GM19023 (cell line): ENCODE data around the gene ZNF608.

Experiments
- ATAC-seq: cut with Tn5 transposase; IDR thresholded peaks from one replicate; pipeline ENCODE4 v1.9.1; 2021; ENCODE audit warnings: mild to moderate bottlenecking, moderate library complexity; ENCODE audit not compliant: unreplicated experiment

ZNF608 gene, protein sequence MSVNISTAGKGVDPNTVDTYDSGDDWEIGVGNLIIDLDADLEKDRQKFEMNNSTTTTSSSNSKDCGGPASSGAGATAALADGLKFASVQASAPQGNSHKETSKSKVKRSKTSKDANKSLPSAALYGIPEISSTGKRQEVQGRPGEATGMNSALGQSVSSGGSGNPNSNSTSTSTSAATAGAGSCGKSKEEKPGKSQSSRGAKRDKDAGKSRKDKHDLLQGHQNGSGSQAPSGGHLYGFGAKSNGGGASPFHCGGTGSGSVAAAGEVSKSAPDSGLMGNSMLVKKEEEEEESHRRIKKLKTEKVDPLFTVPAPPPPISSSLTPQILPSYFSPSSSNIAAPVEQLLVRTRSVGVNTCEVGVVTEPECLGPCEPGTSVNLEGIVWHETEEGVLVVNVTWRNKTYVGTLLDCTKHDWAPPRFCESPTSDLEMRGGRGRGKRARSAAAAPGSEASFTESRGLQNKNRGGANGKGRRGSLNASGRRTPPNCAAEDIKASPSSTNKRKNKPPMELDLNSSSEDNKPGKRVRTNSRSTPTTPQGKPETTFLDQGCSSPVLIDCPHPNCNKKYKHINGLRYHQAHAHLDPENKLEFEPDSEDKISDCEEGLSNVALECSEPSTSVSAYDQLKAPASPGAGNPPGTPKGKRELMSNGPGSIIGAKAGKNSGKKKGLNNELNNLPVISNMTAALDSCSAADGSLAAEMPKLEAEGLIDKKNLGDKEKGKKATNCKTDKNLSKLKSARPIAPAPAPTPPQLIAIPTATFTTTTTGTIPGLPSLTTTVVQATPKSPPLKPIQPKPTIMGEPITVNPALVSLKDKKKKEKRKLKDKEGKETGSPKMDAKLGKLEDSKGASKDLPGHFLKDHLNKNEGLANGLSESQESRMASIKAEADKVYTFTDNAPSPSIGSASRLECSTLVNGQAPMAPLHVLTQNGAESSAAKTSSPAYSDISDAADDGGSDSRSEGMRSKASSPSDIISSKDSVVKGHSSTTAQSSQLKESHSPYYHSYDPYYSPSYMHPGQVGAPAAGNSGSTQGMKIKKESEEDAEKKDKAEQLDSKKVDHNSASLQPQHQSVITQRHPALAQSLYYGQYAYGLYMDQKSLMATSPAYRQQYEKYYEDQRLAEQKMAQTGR (N-terminal part only)

DNA sequence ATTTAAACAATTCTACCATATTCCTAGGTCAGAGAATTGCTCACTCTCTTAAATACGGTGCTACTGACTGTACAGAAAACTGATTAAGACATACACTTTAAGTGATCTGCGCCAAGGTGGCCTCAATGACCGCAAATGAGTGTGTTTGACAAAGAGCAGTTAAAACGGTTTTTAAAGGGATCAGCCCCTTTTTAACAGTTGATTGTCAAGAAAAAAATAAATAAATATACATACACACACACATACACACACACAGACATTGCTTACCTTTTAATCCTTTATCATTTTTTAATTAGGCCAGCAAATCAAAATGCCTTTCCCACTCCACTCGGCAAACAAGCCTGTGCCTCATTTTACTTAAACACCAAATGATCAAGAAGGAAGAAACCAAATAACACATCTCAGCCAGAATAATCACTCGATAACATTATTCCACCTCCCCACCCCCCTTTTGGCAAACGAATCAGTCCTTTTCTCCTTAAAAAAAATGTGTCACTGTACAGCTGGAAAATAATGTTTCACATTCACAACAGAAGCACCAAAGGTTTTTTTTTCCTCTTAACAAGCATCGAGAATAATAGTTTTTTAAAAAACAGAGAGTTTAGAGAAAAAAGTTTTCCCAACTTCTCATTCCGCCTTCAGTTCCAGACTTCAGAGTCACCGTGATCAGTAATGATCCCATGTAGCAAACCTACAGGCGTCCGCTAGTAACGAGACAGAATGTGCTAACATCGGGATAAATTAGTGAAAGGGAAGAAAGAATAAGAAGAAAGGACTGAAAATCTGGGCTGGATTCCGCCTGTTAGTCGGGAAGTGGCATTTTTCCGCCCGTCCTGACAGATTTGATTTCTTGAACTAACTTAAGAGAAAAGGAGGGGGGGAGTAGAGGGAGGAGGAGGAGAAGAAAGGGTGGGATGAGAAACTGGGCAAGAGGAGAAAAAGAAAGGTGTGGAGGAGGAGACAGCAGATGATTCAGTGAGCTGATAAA is at the start of gene ZNF608:
Gene ZNF608 (minus strand): TSS at position 712 of the 988 bp plus-strand sequence. CDS start 1,650 bp downstream, outside the sequence.
- ATAC-seq = no peak

DNA sequence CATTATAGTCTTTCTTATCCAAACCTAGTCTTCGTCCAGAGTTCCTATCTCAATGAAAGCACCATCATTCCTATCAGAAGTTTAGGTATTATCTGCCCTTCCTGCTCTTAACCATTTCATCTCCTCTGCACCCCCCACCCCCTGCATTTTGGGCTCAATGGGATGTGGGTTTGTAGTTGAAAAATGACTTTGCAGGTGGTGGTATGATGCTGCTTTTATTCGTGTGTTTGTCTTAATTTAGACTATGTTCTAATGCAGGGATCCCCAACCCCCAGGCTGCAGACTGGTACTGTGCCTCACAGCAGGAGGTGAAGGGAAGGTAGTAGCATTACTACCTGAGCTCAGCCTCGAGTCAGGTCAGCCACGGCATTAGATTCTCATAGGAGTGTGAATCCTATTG is 49.4 kb upstream of the ZNF608 start:
- ATAC-seq = no peak

DNA sequence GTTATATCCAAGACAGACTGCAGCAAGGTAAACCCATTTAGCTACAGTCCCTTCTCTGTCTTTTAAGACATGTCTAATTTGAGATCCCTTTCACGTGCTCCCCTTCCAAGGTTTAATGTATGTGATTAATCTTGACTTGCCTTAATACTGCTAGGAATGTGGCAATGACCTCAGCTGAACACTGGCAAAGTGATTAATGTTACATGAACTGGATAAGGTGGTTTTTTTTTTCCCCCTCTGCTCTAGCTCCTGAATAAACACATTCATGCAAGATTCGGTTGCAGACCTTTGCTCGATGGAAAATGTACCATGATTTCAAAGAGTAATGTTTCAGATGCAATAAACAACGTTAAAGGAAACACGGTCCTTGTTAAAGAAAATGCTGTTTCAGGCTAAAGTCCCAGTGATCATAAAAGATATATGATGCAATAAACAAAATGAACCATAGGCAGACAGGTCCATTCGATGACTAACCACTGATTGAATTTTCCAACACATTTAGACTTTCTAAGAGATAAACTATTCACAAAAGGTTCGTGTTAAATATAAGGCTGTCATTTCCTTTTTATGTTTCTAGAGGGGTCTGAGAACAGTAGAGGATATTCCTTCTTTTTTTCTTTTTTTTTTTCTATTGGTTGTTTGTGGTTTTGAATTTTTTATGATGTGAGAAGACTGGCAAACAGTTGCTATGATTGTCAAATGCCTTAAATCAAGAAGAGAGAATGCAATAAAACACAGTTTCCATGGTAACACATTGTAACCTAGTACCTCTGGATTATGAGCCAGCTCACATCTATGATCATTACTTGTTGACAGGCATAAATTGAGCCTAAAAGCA is 44.7 kb upstream of the ZNF608 start:
- no peak for ATAC-seq

DNA sequence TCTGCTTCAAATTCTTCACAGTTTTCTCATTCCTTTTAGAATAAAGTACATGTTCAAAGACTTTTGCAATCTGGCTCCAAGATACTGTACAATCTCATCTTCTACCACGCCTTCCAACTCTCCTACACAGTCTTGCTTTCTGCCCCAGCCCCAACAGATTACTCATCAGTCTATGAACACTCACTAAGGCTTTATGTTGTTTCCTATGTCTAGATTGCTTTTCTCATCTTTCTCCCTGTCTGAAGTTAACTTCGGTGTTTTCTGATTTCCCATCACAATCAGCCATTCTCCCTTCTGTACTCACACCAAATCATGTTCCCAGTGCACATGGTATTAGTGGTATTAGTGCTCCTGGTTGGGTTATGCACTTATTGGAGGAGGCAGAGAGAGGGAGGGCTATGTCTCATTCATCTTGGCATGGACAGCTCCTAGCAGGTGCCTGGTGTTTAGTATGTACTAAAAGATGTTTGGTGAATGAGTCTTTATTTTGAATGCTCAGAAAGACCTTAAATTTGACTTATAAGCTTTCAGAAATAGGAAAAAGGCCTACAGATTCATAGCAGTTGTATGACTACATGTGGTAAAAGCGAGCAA is 44.0 kb upstream of the ZNF608 start:
- no peak for ATAC-seq

DNA sequence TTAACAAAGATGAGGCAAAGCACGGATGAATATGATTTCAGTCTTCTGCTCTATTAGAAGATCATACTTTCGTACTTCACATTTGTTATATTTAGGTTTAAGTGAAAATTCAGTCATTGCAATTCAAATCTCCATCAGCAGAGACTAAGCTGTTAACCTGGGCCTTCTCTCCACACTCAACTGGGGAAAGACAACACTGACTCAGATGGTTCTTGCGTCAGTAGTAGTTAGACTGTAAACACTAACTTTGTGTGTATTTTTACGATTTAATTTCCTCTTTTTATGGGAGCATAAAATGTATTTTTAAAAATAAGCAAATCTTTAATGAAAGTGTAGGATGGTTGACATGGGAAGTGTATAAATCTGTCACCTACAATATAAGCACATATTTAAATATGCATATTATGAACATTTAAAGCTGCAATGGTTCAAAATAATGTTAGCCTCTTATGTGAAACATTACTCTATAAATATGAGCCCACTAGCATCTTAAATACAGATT is 42.7 kb upstream of the ZNF608 start:
- no peak for ATAC-seq

DNA sequence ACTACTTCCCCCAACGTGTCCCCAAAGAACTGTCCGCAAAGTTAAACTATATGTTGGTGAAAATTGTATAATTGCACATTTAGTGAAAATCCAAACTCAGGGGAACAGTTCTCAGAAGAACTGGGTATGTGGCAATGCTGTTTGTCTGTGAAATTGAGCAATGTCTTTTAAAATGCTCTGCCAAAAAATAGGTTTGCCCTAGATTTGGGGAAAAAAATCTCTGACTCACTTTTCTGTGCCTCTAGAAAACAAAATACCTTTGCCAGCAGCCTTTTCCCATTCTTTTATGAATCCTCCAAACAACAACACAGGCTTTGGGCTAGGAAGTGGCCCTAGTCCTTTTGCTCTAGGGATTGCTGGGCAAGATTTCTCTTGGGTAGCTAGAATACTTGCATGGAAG is 37.4 kb upstream of the ZNF608 start:
- no peak for ATAC-seq

DNA sequence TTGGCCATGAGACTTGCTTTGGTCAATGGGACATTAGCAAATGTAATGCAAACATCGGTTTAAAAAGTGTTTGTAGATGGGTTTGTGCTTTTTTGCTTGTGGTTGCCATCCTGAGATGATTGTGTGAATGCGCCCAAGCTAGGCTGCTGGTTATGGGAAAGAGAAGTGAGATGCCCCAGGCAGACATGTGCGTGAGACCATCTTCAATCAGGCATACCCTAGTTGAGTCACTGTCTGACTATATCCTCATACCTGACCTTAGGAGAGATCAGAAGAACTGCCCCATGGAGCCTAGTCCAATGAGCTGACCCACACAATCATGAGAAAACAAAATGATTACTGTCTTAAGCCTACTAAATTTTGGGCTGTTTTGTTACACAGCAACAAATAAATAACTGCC is 36.8 kb upstream of the ZNF608 start:
- ATAC-seq = no peak

DNA sequence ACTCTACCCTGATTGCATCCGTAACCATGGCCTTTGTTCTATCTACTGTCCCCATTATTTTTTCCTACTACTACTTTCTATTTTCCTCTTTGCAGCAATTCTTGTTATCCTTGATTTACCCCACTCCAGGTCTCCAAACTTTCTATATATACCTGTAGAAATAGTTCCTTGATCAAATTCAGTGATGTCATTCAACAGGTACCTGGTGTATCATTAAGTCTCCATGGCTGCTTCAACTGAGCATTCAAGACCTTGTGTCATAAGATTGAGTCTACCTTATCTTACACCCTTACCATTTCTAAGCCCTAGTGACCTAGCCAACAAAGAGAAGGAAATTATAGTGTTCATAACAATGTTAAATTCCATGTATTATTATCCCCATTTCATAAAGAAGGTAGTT is 35.8 kb upstream of the ZNF608 start:
- ATAC-seq = no peak

DNA sequence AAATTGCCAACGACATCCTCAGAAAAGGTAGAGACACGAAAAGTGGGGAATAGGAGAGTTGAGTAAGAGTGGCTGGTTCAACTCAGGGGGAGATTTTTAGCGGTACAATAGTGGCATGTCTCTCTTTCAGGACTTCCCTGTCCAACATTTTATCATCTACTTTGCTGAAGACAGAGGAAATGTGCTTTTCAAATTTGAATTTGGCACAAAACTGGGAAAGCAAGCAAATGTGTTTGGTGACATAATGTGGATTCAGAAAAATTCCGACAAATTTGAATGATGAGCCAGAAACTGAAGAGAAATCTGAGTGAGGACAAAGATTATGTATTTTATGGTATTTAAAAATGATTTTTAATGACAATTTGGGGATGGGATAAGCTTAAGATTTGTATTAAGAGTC is 33.6 kb upstream of the ZNF608 start:
- no peak for ATAC-seq

DNA sequence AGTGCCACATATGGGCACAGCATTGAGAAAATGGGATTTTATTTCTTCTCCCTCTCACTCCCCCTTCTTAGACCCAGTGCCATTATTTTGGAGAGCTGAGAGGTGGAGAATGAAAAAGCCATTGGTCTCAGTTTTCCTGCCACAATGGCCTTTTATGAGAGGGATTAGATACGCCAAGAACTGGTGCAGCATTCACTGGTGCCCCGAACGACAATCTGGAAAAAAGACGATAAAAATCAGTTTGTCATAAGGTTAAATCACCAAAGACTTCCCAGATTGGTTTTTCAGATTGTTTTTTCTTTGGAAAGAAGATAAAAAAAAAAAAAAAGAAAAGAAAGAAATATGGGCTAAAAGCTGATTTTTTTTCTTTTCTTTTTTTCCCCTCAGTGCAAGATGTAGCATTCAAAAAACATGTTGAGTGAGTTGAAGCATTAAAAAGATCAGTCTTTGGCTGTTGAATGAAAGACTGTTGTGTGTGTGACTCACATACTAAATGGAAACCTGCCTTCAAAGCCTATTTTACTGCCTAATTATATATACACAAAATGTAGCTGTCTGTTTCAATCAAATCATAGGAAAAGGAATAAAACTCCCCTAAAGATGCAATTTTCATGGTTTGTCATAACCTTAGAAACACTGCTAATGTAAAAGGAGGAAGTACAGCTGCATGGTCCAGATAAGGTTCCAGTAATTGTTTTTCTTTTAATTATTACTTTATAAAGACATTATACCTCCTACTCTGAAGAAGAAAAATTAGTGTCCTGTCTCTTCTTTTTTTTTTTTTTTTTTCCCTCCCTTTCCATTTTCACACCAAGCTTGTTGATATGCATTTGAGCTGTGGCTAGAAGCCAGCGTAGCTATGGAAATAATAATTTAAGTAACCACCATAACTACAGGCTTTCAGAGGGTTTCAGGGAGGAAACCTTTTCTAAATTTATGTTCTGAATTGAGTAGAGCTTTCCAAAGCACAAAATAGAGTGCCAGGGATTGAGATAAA is 27.2 kb upstream of the ZNF608 start:
- no peak for ATAC-seq

DNA sequence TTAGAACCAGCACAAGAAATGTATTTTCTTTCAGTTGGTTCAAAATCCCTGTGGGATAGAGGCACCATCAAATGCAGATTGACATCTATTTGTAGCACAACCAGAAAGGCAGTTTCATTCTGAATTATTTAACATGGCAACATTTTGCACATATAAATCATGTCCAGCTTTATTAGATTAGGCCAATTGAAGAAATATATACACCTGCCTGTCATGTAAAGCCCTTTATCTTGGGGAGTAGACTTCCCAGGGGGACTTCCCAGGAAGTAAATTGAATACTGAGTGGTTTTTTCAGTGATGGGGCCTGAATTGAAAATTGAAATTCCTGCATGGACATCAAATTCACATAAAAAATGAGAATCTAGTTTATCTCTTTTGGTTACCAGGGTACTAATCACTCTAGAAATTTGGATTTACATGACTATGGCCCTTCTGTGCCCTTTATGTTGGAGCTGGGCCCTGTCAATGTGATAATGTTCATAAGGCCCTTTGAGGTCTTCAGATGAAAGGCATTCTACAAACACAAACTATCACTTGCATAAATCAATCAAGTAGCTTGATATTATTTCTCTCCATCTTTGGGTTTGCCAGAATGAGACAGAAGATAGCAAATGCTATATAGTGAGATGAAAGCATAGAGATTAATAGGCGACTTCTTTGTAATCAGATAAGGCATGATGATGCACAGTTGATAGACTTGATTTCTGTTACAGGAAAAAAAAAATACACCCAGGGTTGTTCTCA is 26.2 kb upstream of the ZNF608 start:
- ATAC-seq = no peak

DNA sequence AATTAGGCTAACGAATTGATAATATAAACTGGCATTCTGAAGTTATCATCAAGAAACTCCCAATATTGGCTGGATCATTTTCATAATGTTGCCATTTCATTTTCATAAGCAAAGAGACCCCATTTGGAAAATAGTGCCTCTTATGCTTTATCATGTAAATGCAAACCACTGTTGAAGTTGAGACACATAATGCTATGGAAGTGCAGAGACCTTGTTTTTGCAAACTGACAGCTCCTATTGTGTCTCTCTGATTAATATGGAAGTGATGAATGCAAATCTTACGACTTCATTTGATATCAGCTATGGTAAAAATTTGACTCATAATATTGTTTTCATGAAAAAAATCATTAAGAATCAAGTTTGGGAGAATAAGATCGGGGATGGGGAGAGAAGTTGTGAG is 25.3 kb upstream of the ZNF608 start:
- ATAC-seq = no peak

DNA sequence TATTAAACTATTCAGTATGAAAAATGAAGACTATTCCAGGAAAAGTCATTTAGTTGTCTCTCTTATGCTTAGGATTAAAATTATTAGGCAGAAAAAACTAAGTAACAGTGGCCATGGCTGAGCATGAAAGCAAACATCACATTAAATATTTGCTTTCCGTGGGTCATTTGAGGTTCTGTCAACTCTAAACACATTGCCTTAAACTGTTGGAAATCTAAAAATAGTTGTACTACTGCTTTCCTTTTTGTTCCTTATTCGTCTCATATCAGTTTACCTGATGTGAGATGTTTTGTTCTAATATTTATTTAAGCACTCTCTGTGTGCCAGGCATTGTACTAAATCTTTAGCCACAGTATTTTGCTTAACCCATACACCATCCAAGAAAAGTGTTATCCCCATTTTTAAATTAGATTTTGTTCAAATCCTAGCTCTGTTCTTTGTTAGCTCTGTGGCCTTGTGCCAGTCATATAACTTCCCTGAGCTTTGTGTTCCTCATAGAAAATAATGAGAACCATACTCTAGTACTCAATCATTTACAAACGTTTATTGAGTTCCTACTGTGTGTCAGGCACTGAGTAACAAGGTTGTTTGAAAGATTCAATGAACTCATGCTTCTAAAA is 18.7 kb upstream of the ZNF608 start:
- ATAC-seq = no peak

DNA sequence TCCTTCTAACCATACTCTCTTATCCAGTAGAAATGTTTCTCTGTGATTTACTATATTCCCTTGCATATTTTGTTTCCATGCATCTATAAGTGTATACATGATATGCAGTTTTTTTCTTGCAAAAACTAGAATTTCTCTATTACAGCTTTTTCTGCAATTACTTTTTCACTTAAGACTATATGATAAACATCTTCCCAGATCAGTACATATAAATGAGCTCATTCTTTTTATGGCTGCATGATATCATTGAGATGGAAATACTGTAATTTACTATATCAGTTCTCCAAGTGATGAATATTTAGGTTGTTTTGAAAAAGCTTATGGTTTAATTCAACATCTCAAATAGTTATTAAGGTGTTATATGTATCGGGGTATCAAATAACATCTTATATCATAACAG is 18.1 kb upstream of the ZNF608 start:
- ATAC-seq = no peak

DNA sequence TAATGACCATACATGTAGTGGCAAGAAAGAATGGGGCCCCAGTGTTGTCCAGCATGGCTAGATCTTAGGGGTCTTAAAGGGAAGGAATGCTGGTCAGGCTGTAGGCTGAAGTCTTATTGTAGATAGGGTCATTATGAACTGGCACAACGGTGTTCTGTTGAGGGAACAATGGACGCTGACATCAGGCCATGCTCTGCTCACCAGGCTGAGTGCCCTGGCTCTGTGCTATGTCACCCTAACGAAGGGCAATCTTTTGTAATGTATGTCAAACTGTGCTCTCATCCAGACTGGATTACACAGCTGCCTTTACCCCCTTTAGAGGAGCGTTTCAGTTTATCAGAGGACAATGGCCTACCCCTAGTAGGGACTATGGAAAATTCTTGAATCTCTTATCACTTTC is 14.6 kb upstream of the ZNF608 start:
- ATAC-seq = no peak

DNA sequence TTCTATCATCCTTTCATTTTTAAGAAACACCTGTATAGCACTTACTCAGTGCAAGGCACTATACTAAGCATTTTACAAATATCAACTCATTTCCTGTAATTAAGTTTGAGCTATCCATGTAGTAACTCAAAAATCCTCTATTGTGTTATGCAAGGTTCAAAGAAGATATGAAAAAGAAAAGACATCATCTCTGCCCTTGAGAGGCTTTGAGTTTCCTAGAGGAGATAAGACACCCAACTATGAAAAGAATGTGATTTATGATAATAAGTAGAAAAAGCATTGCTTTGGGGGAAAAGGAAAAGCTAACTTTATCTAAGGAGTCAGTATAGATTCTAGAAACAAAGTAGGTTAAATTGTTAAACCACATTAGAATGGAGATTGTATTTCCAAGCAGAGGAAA is 14.2 kb upstream of the ZNF608 start:
- no peak for ATAC-seq

DNA sequence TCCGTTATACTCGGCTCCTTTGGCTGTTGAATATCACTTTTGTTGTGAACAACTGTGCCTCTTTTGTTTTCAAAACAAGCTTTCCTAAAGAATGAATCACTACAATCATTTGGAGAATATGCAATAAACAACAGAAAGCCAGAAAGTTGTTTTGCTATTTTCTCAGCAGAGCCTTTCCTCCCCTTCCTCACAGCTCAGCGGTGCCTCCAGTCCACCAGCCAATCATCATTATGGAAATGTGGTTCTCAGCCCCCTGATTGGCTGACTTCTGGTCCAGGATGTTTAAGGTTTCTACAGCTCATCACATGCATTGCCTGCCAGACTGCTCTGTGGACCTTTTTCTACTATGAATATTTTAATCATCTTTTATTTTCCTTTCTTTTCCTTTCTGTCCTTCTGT is 9.1 kb upstream of the ZNF608 start:
- no peak for ATAC-seq
